GM23338 (cell line): ENCODE results near the gene SHISA9.

Experiments
- CTCF ChIP-seq, 2 experiments: fragments of 200-600 bp in 1 of 2; sonication (generic) in 1 of 2; conservative IDR thresholded peaks; 2 replicates each; pipeline versions ENCODE4 v1.5.1 to v1.6.1; 2016 to 2017; ENCODE audit warnings: antibody characterized with exemption in 2 of 2, low read depth in 2 of 2, mild to moderate bottlenecking in 2 of 2, moderate library complexity in 1 of 2
- EZH2 ChIP-seq: fragments of 200-600 bp; sonication (generic); IDR thresholded peaks from one replicate; pipeline ENCODE4 v1.8.0; 2017; ENCODE audit warnings: antibody characterized with exemption, mild to moderate bottlenecking, low read depth; ENCODE audit not compliant: unreplicated experiment

GRCh38 chr16:12972246-12972645 lies 70.8 kb downstream of the SHISA9 start:
- TF ChIP-seq CTCF (conservative IDR thresholded peaks at IDR 0.05; ENCODE audit: low read depth in 2 of 2), result no peak
- no peak for TF ChIP-seq EZH2
